ENCODE data around the gene FOXD1. TPM values are rescaled to one million over a fixed set of nuclear protein-coding genes. Genes with fewer than 3 reads are reported as not detected.
"Not testable (repeated sequence)": the region's sequence is repeated elsewhere in the genome, so short reads cannot be mapped to it uniquely, and the experiment has no call there.

FOXD1 gene
- total RNA-seq, 1 donor from 2014 or later: not detected

DNA sequence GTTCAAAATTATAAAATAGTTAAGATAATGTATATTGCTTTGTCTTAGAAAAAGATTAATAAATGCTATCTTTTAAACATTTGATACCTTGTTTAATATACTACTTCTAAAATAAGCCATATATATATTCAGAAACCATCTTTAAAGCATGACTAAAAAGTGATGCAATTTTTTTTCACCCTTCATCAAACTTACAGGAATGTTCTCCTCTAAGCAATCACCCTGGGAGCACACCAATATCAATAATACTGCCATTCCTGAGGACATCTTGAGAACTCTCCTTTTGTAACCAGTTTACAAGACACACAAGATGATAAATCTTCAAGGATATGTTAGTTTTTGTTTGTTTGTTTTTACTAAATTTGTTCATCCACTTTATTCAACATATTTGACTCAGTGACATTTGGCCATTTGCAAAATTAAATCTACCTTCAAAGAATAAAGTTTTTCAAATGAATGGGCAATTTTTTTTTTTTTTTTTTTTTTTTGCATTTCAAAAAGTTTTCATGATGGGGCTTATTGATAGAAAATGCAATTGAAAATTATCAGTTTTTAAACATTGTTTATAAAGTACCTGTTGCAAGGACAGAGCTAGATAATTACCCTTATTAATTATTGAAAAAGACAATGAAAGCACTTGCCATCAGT, 17.2 kb downstream of the FOXD1 start:
- intact Hi-C loops (cut with DNase I): no loop called here
- ATAC-seq (ENCODE audit: poor library complexity) (no peak), DNase-seq (no peak)

DNA sequence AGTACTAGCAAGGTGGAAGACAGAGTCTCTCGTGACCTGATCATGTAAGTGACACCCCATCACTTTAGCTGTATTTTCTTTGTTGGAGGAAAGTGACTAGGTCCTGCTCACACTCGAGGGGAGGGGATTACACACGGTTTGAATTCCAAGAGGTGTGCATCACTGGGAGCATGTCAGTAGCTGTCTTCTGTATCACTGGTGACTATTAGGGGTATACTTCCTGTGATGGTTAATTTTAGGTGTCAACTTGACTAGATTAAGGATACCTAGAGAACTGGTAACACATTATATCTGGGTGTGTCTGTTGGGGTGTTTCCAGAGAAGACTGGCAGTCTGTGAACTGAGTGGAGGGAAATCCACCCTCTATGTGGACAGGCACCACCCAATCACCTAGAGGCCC, 22.5 kb downstream of the FOXD1 start:
- no peak for ATAC-seq (ENCODE audit: poor library complexity)

DNA sequence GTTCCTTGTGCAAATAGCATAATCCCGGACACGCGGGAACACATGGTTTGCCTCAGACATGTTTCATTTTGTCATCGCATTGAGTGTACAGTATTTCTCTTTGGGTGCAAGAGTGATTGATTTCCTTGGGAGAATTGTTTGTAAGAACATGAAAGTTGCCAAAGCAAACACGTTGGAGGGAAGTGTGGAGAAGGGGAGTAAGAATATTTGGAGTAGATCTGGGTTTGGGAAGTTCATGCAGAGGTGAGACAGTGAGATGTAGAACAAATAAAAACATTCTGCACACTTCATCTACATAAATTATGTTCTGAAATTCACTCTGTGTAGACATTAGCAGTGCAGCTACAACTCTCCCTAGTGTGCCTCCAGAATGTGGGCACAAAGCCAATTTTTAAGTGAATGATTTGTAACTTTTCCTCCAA, 24.0 kb downstream of the FOXD1 start:
- ATAC-seq (ENCODE audit: poor library complexity): no peak
- intact Hi-C loops (cut with DNase I): no loop called here

More for the DNA sequence above, 22.5 kb downstream of the FOXD1 start:
- DNase-seq: no peak
- intact Hi-C loops (cut with DNase I): no loop called here

DNA sequence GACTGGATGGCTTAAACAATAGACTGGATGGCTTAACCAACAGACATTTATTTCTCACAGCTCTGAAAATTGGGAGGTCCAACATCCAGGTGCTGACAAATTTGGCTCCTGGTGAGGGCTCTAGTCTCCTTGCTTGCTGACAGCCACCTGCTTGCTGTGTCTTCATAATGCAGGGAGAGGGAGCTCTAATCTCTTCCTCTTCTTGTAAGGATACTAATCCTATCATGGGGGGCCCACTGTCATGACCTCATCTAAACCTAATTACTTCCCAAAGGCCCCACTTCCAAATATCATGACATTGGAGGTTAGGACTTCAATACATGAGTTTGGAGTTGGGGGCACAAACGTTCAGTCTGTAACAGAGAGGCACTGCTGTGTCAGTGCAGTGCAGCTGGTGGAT, 26.4 kb downstream of the FOXD1 start:
- DNase-seq (no peak), ATAC-seq (ENCODE audit: poor library complexity) (no peak)
- intact Hi-C loops (cut with DNase I): no loop called here

More for the DNA sequence above, 24.0 kb downstream of the FOXD1 start:
- DNase-seq: no peak

DNA sequence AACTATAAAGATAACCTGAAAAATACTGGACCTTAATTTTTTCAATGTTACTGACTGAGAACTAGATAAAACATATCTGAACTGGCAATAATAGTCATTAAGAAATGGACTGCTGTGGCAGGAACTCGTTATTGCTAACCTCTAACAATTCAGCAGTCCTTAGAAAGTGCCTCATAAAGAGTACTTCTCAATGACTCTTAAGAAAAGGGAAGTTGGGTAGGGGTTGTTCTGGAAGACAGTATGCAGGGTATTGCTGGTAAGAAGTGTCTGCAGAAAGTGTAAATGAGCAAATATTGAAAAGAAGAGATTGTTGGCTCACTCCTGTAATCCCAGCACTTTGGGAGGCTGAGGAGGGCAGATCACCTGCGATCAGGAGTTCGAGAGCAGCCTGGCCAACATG, 27.9 kb downstream of the FOXD1 start:
- DNase-seq (no peak), ATAC-seq (ENCODE audit: poor library complexity) (no peak)
- intact Hi-C loops (cut with DNase I): no loop called here

DNA sequence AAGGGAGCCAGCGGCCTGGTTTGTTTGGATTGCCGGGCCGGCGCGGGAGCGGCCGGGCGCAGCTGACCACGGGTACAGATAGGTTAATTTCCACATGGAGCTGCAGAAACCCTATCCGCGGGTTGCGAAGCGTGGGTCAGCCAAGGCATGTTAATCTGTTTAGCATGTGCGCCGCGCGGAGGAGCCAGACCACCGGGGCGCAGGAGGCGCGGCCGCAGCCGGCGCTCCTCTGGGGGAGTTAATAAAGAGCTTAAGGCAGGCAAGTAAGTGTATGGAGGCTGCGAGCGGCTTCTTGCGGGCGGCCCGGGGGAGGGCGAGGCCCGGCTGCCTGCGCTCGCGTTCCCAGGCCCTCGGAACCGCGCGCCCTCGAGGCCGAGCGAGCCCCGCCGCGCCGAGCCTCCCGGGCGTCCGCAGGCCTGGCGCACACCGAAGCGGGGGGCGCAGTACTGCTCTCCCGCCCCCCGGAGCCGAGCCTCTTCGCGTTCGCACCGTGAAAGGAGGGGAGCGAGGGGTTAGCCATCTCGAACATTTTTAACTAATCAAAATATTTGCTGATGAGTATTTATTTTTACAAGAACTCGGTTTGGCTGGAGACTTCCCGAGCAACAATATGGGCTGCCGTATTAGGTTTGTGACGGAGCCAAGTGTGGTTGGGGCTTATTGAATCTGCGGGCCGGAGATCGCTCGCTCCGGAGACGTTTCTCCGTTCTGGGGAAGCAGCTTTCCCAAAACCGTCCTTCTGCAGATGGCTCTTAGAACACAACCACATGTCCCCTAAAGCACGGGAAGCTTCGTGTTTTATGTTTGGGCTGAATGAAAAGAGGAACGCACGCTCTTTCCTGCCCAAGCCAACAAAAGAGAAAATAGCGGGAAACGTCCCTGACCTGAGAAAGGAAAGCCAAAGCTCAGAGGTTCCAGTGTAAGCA, 28.8 kb downstream of the FOXD1 start:
- intact Hi-C loops (cut with DNase I): no loop called here
- ATAC-seq (ENCODE audit: poor library complexity) (no peak), DNase-seq (no peak)

DNA sequence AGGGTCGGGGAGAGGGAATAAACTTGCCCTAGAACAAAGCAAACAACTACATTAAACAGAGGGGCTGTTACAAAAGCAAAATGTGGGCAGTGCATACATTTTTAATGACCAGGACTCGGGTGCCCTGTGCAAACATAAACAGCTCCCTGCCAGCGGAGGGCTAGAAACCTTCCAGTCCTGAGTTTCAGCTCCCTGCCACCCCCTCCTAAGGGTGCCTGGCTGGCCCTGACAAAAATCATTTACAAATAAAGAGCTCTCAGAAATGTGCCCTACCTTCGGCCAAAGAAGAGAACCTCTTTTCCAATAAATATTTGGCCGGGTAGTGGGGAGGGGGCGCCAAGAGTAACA, 29.5 kb downstream of the FOXD1 start:
- no peak for DNase-seq

DNA sequence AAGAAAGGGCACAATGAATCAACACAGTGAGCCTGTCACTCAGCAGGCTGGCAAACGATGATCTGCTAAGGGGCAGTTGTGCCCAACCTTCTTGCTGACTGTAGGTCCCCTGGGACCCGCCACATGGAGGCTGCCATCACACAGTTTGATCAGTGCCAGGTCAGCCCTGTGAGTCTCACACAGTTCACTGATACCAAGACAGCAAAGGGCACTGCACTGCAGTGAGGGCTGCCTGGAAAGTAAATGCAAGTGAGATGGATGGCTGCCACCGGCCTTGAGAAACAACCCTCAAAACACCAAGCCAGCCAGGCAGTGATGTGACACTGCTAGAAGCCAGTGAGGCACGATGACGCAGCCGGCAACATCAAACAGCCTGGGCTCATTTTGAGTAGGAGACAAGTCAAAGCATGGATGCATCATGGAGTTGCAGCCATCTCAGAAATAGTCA, 30.3 kb downstream of the FOXD1 start:
- ATAC-seq (ENCODE audit: poor library complexity): no peak
- intact Hi-C loops (cut with DNase I): no loop called here
- DNase-seq: no peak

More for the DNA sequence above, 29.5 kb downstream of the FOXD1 start:
- no peak for ATAC-seq (ENCODE audit: poor library complexity)
- intact Hi-C loops (cut with DNase I): no loop called here

DNA sequence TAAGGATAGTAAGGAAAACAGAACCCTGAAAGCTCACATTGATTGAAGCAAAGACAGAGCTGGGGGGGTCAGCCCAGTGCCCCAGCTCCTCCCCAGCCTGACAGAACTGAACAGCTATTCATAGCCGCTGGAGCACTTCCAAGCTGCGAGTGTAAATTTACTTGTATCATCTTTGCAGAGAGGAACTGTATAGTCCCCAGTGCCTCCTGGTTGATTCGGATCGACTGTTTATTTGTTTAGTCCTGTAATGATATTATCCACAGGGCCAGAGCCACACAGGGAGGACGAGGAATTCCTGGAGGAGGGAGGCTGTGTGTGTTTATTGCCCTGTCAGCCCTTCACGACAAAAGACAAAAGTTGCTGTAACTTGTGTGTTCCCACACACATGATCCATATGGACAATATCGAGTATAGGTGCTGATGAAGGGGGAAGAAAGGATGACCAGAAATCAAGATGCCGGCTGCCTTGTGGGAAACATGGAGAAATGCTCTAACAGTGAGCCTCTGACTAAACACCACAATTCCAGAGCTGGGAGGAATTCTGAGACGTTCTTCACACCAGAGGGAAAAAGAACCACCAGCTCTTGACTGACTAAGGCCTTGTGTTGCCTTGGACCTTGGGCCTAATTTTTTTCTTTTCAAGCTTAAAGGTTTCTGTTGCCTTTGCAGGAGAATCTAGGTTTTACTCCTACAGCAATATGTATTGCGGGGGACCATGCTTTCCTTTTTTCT, 31.1 kb downstream of the FOXD1 start:
- ATAC-seq (ENCODE audit: poor library complexity) (no peak), DNase-seq (no peak)
- intact Hi-C loops (cut with DNase I): no loop called here

DNA sequence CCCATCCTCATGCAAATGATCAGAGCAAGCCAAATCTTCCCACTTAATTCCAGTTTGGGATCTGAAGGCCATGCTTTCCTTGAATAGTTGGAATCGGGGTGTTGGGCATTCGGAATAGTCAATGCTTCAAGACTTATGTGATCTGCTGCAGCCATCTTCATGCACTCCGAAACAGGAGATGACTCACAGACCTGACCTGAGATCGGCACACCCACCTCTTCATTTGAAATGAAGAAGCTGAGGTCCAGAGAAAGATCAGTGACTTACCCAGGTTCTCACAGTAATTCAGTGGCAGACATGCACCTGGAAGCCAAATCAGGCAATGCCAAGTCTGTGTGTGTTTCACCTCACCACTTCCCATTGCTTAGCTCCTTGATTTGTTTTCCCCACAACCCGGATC, 33.0 kb downstream of the FOXD1 start:
- intact Hi-C loops (cut with DNase I): no loop called here
- no peak for DNase-seq
- no peak for ATAC-seq (ENCODE audit: poor library complexity)

DNA sequence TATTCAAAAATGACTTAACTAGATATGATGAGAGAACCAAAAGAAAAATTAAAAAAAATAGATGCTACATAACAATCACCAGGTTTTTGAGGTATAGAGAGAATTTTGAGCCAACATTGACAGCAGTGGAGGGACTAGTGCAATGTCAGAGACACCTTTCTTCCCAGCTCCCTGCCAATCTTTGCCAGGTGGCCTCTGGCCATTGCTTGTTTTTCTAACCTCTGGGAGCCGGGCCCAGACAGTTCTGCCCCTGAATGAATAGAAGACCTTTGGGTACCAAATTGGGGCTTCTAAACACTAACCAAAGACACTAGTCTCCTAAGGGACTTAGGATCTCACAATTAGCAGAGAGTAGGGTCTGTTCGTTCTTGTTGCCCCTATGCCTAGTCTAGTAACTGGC, 33.4 kb downstream of the FOXD1 start:
- no peak for ATAC-seq (ENCODE audit: poor library complexity)
- intact Hi-C loops (cut with DNase I): no loop called here
- DNase-seq: no peak

DNA sequence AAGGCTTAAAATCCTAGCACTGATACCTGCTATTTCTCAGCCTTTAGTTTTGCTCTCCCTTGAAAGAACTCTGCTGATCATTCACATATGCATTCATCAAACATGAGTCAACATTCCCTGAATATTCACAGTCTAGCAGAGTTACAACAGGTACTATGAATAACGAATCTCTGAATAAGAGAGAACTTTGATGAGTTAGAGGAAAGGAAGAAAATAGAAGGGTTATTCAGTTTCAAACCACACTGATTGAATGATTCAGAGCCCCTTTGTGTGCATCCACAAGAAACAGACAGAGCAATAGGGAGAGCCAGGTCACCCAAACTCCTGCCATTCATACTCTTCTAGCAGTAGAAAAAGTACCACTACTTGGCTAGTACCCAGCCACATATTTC, 36.0 kb downstream of the FOXD1 start:
- no peak for ATAC-seq (ENCODE audit: poor library complexity)
- intact Hi-C loops (cut with DNase I): no loop called here
- DNase-seq: no peak

DNA sequence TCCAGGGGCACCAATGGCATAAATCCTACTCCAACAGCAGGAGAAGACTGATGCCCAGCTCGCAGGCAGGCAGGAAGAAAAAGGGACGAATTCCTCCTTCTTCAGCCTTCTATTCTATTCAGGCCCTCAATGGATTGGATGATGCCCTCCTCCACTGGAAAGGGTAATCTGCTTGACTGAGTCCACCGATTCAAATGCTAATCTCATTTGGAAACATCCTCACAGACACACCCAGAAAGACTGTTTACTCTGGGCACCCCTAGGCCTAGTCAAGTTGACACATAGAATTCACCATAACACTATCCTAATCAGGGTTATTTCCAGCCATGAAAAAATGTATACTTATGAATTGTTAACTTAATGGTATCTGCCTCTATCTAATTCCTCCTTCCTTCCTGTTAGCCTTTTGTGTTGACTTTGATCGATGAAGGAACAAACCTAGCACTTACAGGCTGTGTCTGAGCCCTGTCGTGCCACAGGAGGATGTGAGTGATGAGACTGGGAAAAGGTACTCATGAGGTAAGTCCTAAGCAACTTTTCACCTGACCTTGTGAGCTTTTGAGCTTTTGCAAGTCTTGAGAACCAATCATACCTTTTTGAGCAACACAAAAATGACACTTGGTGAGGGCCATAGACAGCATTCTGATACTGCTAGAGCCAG, 36.5 kb downstream of the FOXD1 start:
- DNase-seq (no peak), ATAC-seq (ENCODE audit: poor library complexity) (no peak)
- intact Hi-C loops (cut with DNase I): no loop called here

DNA sequence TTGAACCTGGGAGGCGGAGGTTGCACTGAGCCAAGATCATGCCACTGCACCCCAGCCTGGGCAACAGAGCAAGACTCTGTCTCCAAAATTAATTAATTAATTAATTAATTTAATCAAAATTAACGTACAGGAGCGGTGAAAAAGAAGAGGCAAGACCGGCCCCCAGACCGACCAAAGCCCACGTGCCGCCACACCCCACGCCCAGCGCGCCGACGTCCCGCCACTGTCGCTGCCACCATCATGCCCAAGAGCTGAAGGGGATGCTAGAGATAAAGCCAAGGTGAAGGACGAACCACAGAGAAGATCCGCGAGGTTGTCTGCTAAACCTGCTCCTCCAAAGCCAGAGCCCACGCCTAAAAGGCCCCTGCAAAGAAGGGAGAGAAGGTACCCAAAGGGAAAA, 38.6 kb downstream of the FOXD1 start:
- intact Hi-C loops (cut with DNase I); DNase-seq; ATAC-seq (ENCODE audit: poor library complexity): not testable (repeated sequence)

DNA sequence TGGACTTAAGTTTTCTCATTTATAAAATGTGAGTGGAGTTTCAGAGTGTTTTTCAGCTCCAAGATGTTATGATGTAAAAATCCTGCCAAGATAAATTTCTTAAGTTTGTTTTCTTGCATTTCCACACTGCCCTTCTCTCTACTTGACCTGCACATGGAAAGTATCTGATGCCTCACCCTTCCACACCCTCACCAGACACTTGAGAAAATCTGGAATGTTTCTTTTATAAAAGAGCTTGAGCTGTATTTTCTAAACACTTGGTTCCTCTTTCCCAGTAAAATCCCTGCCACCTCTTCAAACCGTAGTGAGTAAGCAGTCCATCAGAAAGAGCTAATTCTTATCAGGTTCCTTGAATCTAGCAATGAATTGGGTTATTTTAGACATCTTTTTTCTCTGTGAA, 42.9 kb downstream of the FOXD1 start:
- intact Hi-C loops (cut with DNase I): no loop called here
- ATAC-seq (ENCODE audit: poor library complexity): no peak
- no peak for DNase-seq

DNA sequence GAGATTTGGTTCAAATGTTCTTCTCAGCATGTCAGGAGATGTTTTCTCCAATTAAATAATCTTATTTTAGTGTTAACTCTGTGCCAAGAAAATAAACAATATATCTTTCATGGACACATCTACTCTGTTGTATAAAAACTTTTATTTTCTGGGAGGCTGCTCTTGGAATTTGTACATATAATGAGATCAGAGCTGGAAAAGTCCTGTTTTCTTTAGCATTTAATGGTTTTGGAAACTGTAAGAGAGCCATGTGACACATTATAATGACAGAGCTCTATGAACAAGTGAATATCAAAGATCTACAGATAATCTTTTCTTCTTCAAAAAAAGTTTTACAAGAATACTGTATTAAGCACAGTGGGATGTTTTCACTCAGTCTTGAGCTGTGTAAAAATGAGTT, 48.8 kb downstream of the FOXD1 start:
- intact Hi-C loops (cut with DNase I): no loop called here
- ATAC-seq (ENCODE audit: poor library complexity) (no peak), DNase-seq (no peak)
